ENCODE results near the gene CD36.

DNA sequence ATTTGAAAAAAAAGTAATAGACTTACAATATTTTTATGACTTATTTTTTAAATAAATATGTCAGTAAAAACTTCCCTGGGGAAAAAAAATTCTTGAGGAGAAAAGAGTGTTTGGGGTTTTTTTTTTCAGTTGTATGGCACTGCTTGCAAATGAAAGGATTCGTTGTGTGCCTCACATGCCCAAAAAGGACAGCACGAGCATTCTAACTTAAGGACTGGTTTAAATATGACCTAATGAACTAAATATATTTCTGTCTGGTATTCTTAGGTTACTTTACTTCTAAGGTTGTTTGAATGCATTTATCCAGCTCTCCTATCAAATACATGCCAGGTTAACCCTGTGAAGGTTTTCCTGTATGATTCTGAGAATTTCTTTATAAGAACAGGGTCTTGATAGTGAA is 988 bp upstream of the CD36 start:
- no peak for TF ChIP-seq ZNF274 (IDR thresholded peaks at IDR 0.05; ENCODE audit: low read depth, low read length)
- no peak for TF ChIP-seq YY1 (IDR thresholded peaks at IDR 0.05; ENCODE audit: insufficient read depth, insufficient read length)

Measured in NT2/D1 (cell line).